Measurements from ENCODE around the gene DUSP2.
"Not testable (repeated sequence)": the region's sequence is repeated elsewhere in the genome, so short reads cannot be mapped to it uniquely, and the experiment has no call there.

Gene DUSP2

GRCh38 chr2:96147593-96148201, 2.5 kb upstream of the DUSP2 start:
- in situ Hi-C loops (cut with MboI; ENCODE audit: low sequenced_read_pairs) = no loop called here

GRCh38 chr2:96146881-96147592, 1.8 kb upstream of the DUSP2 start:
- in situ Hi-C loops (cut with MboI; ENCODE audit: low sequenced_read_pairs) = no loop called here

GRCh38 chr2:96146153-96146880, 1.1 kb upstream of the DUSP2 start:
- in situ Hi-C loops (cut with MboI; ENCODE audit: low sequenced_read_pairs) = no loop called here

GRCh38 chr2:96145848-96146152, 560 bp upstream of the DUSP2 start:
- in situ Hi-C loops (cut with MboI; ENCODE audit: low sequenced_read_pairs) = no loop called here

GRCh38 chr2:96144481-96145035, 682 bp downstream of the DUSP2 start:
- in situ Hi-C loops (cut with MboI; ENCODE audit: low sequenced_read_pairs) = no loop called here

- in situ Hi-C loops (cut with MboI; ENCODE audit: low sequenced_read_pairs) = no loop called here
These were observed 1.3 kb downstream of the DUSP2 start for GRCh38 chr2:96143848-96144480.

- in situ Hi-C loops (cut with MboI; ENCODE audit: low sequenced_read_pairs) = no loop called here
These were observed 1.9 kb downstream of the DUSP2 start for GRCh38 chr2:96143231-96143847.

GRCh38 chr2:96142217-96143113, 2.8 kb downstream of the DUSP2 start:
- in situ Hi-C loops (cut with MboI; ENCODE audit: low sequenced_read_pairs) = no loop called here

- in situ Hi-C loops (cut with MboI; ENCODE audit: low sequenced_read_pairs) = not testable (repeated sequence)
These were observed 3.6 kb downstream of the DUSP2 start for GRCh38 chr2:96141624-96141967.

- in situ Hi-C loops (cut with MboI; ENCODE audit: low sequenced_read_pairs) = no loop called here
These were observed 4.2 kb downstream of the DUSP2 start for GRCh38 chr2:96140941-96141623.

GRCh38 chr2:96139181-96139758, 6.0 kb downstream of the DUSP2 start:
- in situ Hi-C loops (cut with MboI; ENCODE audit: low sequenced_read_pairs) = no loop called here

GRCh38 chr2:96138179-96139145, 6.8 kb downstream of the DUSP2 start, which contains the start of gene ASTL:
TSS of gene ASTL (minus strand) at chr2:96138502. CDS start at chr2:96138436, 66 bp downstream.
- in situ Hi-C loops (cut with MboI; ENCODE audit: low sequenced_read_pairs) = no loop called here

- in situ Hi-C loops (cut with MboI; ENCODE audit: low sequenced_read_pairs) = no loop called here
These were observed 7.7 kb downstream of the DUSP2 start for GRCh38 chr2:96137321-96138178.

GRCh38 chr2:96136129-96136720, 9.0 kb downstream of the DUSP2 start:
- in situ Hi-C loops (cut with MboI; ENCODE audit: low sequenced_read_pairs) = no loop called here

GRCh38 chr2:96135621-96136020, 9.6 kb downstream of the DUSP2 start:
- in situ Hi-C loops (cut with MboI; ENCODE audit: low sequenced_read_pairs) = no loop called here

- in situ Hi-C loops (cut with MboI; ENCODE audit: low sequenced_read_pairs) = no loop called here
These were observed 10.1 kb downstream of the DUSP2 start for GRCh38 chr2:96135171-96135570.

GRCh38 chr2:96134421-96134820, 10.8 kb downstream of the DUSP2 start:
- in situ Hi-C loops (cut with MboI; ENCODE audit: low sequenced_read_pairs) = no loop called here
